ENCODE results near the gene GNRHR.

The GNRHR gene

DNA sequence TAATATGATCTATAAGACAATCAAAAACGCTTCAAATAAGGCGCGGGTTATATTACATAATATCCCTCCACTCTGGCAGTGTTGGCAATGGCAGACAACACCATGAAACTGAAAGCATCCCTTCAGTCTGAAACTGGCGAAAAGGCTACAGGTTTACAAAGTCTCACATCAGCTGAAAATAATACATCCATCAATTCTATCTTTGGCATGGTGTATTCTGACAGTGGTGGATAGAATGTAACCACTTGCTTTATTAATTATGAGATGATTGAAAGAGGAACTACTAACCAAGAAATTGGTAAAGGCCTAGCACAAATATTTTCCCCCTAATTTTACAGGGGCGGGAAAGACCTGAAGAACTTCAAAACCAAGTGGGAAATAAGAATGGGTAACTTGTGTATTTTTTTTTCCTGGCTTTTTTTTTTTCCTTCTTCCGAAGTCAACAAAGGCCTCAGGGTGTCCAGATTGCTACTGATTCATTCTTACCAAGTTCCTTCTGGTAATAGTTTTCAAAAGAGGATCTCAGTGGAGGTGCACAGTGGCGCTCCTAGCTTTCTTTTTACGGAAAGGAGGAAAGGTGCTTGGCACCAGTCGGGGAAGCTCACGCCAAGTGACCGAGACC lies 54.0 kb downstream of the GNRHR start:
- no peak for DNase-seq (ENCODE audit: low read depth)

DNA sequence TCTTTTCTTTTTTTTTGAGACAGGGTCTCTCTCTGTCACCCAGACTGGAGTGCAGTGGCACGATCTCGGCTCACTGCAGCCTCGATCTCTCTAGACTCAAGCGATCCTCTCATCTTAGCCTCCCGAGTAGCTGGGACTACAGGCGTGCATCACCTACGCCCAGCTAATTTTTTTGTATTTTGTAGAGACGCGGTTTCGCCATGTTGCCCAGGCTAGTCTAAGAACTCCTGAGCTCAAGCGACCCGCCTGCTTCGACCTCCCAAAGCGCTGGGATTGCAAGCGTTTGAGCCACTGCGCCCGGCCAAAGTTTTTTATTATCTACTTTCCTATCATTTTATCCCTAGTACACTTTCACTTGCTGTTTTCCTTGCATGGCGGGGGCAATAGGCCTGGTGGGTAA lies 54.6 kb downstream of the GNRHR start:
- no peak for DNase-seq (ENCODE audit: low read depth)

DNA sequence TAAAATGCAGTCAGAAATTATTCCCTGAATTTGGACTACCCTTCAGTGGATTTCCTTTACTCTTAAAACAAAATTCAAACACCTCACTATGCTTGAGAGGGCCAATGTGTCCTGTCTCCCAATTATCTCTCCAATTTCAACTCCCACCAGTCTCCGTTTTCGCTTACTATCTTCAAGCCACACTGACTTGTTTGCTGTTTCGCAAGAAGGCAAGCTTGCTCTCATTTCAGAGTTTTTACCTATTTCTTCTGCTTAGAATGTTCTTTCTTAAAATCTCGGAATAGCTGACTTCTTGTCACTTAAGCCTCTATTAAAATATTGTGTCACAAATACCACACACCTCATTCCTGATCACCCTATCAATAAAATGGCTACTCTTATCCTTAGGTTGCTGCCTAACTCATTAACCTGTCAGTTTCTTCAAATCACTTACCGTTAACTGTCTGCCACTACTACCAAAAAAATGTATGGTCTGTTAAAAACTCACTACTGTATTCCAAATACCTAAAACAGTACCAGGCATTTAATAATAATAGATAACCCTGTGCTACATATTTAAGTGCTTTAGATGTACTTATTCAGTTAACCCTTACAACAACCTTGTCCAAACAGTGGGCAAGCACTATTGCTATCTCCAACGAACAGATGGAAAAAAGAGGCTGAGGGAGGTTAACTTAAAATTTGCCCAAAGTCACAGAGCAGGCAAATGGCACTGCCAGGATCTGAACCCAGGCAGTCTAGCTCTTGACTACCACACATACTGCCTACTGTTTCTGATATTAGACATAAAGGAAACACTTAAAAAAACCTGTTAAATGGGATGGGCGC lies 56.1 kb downstream of the GNRHR start:
- no peak for DNase-seq (ENCODE audit: low read depth)

DNA sequence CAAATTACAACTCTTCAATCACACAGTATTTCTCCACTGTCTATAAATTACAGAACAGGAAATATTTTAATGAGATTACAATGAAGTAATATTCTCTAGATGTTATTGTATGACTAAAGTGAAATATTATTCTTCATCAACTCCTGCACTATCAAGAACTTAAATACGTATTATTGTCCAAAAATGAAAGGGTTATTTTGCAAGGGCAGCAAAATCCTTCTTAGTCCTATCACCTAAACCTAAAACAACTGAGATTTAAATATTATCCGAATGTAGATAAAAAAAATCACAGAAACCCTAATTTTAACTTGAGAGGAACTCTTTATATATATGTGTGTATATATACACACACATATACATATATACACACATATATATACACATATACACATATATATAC lies 58.1 kb downstream of the GNRHR start:
- no peak for DNase-seq (ENCODE audit: low read depth)

DNA sequence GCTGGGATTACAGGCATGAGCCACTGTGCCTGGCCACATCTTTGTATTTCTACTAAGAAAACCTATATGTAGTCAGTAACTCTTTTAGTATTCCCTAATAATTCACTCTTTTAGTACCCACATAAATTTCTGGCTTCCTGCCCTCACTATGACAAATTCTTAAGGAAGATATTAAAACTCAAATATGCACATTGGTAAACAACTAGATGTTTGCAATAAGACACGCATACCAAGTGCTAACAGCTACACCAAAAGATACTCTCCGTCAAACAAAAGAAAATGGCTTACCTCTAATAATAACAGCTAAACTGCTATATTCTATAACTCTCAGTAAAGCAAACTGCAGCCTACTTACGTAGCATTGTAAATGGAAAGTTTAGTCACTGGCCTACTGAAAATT lies 59.5 kb downstream of the GNRHR start:
- no peak for DNase-seq (ENCODE audit: low read depth)

DNA sequence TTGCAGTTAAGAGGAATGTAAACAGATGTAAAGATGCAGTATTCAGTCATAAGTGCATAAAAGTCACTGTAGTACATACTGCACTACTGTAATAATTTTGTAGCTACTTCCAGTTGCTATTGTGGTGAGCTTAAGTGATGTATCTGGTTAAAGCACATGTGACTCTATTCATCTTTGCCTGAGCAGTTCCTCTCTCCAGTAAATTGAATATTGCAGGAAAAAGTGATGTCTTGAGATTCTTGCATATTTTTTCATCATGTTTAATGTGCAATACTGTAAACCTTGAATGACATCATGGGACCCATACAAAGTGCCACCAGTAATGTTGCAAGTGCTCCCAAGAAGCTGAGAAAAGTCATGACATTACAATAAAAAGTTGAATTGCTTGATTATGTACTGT lies 62.9 kb downstream of the GNRHR start:
- DNase-seq (ENCODE audit: low read depth): no peak

Data from stimulated activated CD8-positive, alpha-beta memory T cell treated with anti-CD3 and anti-CD28 coated beads, Interleukin-4, amount 100 ng/mL, for 24 hours (primary cell).